ENCODE data around the gene CLCNKB.

DNA sequence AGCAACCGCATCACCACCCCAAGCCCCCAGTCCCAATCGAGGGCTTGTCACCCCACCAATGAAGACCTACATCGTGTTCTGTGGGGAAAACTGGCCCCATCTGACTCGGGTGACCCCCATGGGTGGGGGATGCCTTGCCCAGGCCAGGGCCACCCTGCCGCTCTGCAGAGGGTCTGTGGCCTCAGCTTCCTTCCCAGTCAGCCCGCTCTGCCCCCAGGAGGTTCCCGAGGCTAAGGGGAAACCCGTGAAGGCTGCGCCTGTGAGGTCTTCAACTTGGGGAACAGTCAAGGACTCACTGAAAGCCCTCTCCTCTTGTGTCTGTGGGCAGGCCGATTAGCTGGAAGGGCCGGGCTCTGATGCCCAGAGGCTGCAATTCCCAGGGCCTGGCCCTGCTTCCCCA lies 37.6 kb upstream of the CLCNKB start:
- TF ChIP-seq CTCF (IDR thresholded peaks at IDR 0.05; ENCODE audit: insufficient read depth, low read depth, low read length): no peak
- TF ChIP-seq EZH2 (IDR thresholded peaks at IDR 0.05; ENCODE audit: insufficient read depth, low read length): no peak
